SK-N-MC (cell line): Measurements from ENCODE around the gene GIMAP1.

ENCODE experiments used
- DNase-seq: peaks from one replicate; pipeline ENCODE4 v3.0.0-alpha.2; 2011; ENCODE audit warnings: low read depth, low spot score
- H3K27ac ChIP-seq: fragments of 200-600 bp; sonication (generic); 2 replicates; pipeline ENCODE4 v1.5.1; 2016; ENCODE audit warnings: mixed run types
- H3K36me3 ChIP-seq: fragments of 200-600 bp; sonication (generic); 2 replicates; pipeline ENCODE4 v1.6.1; 2017; ENCODE audit warnings: antibody characterized with exemption, low read length, mixed read lengths; ENCODE audit not compliant: insufficient read depth
- H3K4me3 ChIP-seq: fragments of 200-600 bp; sonication (generic); 2 replicates; pipeline ENCODE4 v1.5.1; 2016
- H3K9ac ChIP-seq: fragments of 200-600 bp; sonication (generic); 2 replicates; pipeline ENCODE4 v1.8.0; 2017; ENCODE audit warnings: mixed run types, mixed read lengths; ENCODE audit not compliant: insufficient read length
- H3K9me3 ChIP-seq: fragments of 200-600 bp; sonication (generic); 2 replicates; pipeline ENCODE4 v1.6.1; 2017; ENCODE audit warnings: low read depth, mild to moderate bottlenecking, antibody characterized with exemption, low read length, moderate library complexity, mixed read lengths
- EZH2 ChIP-seq: fragments of 200-600 bp; sonication (generic); IDR thresholded peaks from one replicate; pipeline ENCODE4 v1.6.1; 2017; ENCODE audit warnings: antibody characterized with exemption
- FOXP2 ChIP-seq: optimal IDR thresholded peaks from 2 replicates; pipeline ENCODE3; 2011; ENCODE audit warnings: mild to moderate bottlenecking, moderate library complexity; ENCODE audit not compliant: insufficient read depth; ENCODE audit errors: extremely low read length, control extremely low read depth
- POLR2AphosphoS5 ChIP-seq: IDR thresholded peaks from 2 replicates; pipeline ENCODE4 v1.6.1; 2012; ENCODE audit warnings: mild to moderate bottlenecking, low read depth, low read length, borderline replicate concordance

The GIMAP1 gene

DNA sequence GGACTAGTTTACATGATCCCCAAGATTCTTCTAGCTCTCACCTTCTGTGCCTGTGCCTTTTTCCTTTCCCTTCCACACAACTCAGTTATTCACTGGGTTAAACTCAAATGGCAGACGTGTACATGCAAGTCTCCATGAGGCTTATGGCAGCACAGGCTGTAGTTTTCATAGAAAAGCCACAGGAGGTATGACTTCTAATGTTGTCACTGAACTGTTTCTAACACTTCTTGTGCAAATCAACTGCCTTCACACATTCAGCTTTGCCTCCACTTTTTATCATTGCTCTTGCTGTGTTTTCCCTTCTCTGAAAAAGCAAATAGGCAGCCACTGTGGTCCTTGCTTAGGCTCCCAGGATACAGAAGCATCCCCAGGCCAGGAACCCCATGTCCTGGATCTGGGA, 15.5 kb downstream of the GIMAP1 start:
- H3K27ac ChIP-seq = no peak overlapping the region
- no peak for DNase-seq

DNA sequence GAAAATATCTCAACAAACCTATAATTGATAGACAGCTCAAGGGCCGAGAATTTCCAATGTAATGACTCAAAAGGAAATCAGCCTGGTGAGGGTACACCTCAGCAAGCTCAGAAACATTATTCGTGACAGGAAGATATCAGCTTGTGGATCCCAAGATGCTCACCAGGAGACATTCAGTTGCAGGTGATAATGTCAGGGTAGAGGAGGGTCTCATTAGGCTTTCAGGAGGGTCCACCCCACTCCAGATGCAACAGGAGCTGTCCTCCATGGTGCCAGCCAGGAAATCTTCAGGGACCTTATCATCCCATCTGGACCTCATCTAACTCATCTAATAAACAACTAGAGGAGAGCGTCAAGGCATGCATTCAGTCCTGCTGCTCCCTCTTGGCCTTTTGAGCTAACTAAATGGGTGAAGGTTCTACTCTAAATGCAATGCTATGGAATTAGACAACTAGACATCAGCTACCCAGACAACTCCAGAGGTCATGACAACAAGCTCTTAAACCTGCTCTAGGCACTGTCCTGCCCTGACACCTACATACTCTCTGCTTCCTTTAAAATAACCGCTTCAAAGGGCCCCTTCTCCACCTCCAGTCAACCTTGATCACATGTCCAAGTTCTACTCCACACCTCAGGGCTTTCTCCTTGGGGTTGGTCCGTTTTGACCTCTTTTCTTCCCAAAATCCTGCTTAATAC, 16.5 kb downstream of the GIMAP1 start:
- Histone ChIP-seq H3K27ac (no peak overlapping the region), H3K9ac (no peak overlapping the region), H3K9me3 (0 out of 2 replicates have a peak, but pooled peaks cover 3% of the 10 kb centered on the region), H3K36me3 (no peaks in the 10 kb centered on the region), H3K4me3 (no peak overlapping the region)
- no peak for DNase-seq
- TF ChIP-seq EZH2 (no peak), POLR2AphosphoS5 (no peak), FOXP2 (no peak)

More for the DNA sequence above, 15.5 kb downstream of the GIMAP1 start:
- H3K9me3 ChIP-seq = 0 out of 2 replicates have a peak, but pooled peaks cover 3% of the 10 kb centered on the region
- no peak for TF ChIP-seq POLR2AphosphoS5
- no peak for TF ChIP-seq EZH2
- no peak for TF ChIP-seq FOXP2
- no peak overlapping the region for H3K4me3 ChIP-seq
- H3K36me3 ChIP-seq = no peaks in the 10 kb centered on the region
- H3K9ac ChIP-seq = no peak overlapping the region

DNA sequence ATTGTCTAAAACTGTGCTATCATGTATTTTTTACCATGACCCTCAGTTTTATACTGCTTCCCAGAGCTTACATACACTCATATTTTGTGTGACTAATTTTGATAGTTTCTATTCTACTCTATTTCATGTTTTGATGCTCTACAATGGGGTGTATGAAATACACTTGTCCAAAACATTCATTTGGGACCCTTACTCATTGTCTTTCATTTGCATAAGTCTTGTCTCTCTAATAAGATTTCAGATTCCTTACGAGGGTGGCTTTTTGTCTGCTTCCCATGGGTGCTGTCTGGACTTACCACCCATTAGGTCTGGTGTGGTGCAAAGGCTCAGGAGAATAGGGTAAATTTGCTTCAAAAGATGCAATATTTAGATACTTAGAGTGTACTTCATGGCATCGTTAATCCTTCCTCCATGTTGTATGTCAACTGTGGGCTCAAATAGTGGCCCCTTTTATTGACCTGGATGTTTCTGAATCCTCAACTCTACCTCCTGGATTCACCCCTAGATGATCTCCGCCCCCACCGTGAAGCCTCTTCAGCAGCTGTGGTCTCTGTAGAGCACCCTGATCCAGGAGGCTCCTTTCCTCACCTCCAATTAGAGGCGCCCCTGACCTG, 17.2 kb downstream of the GIMAP1 start:
- no peak overlapping the region for H3K9ac ChIP-seq
- no peaks in the 10 kb centered on the region for H3K36me3 ChIP-seq
- H3K27ac ChIP-seq = no peak overlapping the region
- no peak for TF ChIP-seq EZH2
- no peak for TF ChIP-seq FOXP2
- no peak for TF ChIP-seq POLR2AphosphoS5
- H3K4me3 ChIP-seq = no peak overlapping the region
- DNase-seq = no peak
- H3K9me3 ChIP-seq = 0 out of 2 replicates have a peak, but pooled peaks cover 3% of the 10 kb centered on the region

DNA sequence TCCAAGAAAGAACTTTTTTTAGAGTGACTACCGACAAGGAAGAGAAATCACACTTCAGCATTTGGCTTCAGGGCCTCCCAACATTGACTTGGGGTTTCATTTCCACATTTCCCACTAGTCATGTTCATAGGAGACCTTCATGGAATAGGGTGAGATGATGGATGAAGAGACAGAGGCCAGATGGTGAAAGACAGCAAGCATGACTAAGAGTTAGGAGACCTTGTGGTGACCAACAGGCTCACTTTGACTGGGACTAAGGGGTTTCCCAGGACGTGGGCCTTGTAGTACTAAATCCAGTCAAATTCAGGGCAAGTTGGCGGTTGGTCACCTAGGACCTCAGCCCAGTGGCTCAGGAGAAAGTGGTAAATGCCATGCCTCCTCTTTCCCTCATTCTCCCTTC, 17.8 kb downstream of the GIMAP1 start:
- H3K4me3 ChIP-seq = no peak overlapping the region

DNA sequence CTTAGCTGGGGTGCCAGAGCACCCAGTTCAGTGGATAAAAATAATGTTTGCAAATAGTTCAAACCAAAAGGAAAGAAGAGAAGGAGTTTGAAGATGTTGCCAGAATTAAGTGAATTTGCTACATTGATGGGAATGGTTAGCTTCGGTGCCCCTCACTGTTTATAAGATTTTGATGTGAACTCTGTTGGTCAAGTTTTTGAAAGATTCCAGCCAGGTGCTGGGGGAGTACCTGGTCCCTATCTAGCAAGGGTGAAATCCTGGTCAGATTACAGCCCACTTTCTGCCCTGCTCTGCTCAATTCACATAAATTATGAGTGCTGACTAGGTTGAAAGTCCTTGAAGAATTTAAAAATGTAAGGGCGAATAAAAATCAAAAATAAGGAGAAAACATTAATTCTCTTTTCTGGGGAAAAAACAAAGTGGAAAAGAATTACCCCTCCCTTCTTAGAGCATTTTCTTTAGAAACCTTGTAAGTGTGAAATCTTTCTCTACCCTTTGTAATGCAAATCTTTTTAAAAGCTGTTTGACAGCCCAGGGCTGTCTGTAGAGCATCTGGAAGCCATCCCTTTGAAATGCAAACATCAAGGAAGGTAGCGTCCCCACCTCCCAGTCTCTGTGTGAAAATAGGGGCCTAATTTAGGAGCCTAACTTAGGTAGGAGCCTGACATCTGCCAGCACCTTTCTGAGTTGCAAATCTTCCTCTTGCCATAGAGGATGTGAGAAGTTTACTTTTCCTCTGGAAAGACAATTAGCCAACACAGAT, 19.4 kb downstream of the GIMAP1 start:
- DNase-seq = no peak
- Histone ChIP-seq H3K4me3 (no peak overlapping the region), H3K9me3 (no peaks in the 10 kb centered on the region), H3K36me3 (no peaks in the 10 kb centered on the region), H3K9ac (no peak overlapping the region), H3K27ac (no peak overlapping the region)
- TF ChIP-seq POLR2AphosphoS5 = no peak

More for the DNA sequence above, 17.8 kb downstream of the GIMAP1 start:
- Histone ChIP-seq H3K27ac (no peak overlapping the region), H3K9ac (no peak overlapping the region), H3K36me3 (no peaks in the 10 kb centered on the region), H3K9me3 (no peaks in the 10 kb centered on the region)
- DNase-seq = no peak
- no peak for TF ChIP-seq EZH2
- no peak for TF ChIP-seq POLR2AphosphoS5
- no peak for TF ChIP-seq FOXP2

DNA sequence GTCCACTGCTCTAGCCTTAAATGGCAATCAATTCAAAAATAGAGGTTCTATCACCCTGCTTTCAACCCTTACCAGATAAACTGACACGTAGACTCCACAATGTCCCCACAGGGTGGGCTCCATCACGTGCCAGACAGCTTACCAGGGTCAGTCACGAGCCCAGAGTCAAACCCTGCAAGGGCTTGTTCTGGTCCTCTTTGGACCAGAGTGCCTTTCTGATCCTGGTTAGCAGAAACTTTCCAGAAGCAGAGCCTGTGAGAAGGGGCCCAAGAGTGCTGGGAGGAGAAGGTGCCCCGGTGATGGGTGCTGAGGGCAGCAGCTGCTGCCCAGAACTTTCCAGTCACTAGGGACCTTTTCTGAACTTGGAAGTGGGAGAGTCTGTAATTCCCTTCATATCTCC, 20.5 kb downstream of the GIMAP1 start:
- no peak overlapping the region for H3K9ac ChIP-seq
- no peak overlapping the region for H3K4me3 ChIP-seq
- no peak overlapping the region for H3K27ac ChIP-seq
- DNase-seq = no peak
- TF ChIP-seq POLR2AphosphoS5 (no peak), FOXP2 (no peak), EZH2 (no peak)
- H3K36me3 ChIP-seq = no peaks in the 10 kb centered on the region
- no peaks in the 10 kb centered on the region for H3K9me3 ChIP-seq

DNA sequence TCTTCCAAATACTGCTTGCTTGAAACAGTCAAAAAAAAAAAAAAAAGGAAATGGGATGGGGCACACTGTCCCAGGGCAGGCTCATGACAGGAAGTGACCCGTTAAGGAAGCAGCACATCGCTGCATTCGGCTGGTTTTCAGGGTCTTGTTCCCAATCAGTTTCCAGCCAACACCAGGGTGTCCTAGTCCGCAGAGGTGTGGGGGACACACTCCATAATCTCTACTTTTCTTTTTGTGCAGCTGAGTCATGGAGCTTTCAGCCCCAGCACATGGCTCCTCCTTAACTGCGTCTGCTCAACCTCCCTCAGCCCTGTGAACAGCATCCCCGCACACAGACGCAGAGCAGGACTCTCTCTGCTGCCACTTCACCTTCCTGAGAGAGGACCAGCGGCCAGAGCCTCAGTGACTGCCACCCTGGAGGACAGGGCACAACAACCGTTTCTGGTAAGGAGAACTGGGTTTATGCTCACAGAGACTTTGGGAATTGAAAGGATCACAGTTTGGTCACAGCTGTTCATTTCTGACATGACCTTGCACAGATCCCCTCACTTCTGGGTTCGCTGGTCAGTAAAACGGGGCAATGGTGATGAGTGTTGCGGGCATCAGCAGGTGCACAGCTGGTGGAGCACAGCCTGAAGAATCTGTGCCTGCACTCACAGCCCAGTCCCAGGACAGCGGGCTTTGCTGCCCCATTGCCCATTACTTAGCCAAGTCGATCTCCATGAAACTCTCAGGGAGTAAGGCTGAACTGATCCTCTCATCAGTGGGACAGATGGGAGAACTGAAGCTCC, 21.0 kb downstream of the GIMAP1 start, which contains the start of gene GIMAP5:
Gene GIMAP5, plus strand, starts transcription at position 154 of the 791 bp plus-strand sequence. CDS start 3,467 bp downstream, outside the sequence.
- no peak within 1 kb of the TSS for H3K27ac ChIP-seq

More for the DNA sequence above, 21.0 kb downstream of the GIMAP1 start, which contains the start of gene GIMAP5:
- H3K36me3 ChIP-seq = no peaks in the 10 kb centered on the region
- no peak for DNase-seq
- H3K4me3 ChIP-seq = no peak within 1 kb of the TSS
- no peak within 1 kb of the TSS for H3K9ac ChIP-seq
- no peaks in the 10 kb centered on the region for H3K9me3 ChIP-seq
- TF ChIP-seq EZH2 (no peak), POLR2AphosphoS5 (no peak), FOXP2 (no peak)
